Mucosa of gallbladder (tissue), 1 donor: ENCODE data around the gene ABHD17A. TPM values are rescaled to one million over a fixed set of nuclear protein-coding genes. Genes with fewer than 3 reads are reported as not detected.
"Not testable (repeated sequence)": the region's sequence is repeated elsewhere in the genome, so short reads cannot be mapped to it uniquely, and the experiment has no call there.

Experiments used
- DNase-seq: peaks from one replicate; pipeline ENCODE4 v3.0.0-alpha.2; 2020; ENCODE audit warnings: low spot score
- total RNA-seq: library from RNA; stranded (reverse); gene quantifications from one replicate; pipeline ENCODE4 v1.2.1, GENCODE V29; 2021
- donor health status: DM: no; HTN: no; CAD: no.

ABHD17A gene
- total RNA-seq, 1 donor from 2014 or later: 85.2 TPM

- DNase-seq: no peak
Measured at GRCh38 chr19:1910177-1910576, 24.9 kb upstream of the ABHD17A start.

GRCh38 chr19:1909761-1910080 is 24.4 kb upstream of the ABHD17A start:
- no peak for DNase-seq

GRCh38 chr19:1908364-1908678 is 23.0 kb upstream of the ABHD17A start:
- no peak for DNase-seq

GRCh38 chr19:1907563-1908363 is 22.5 kb upstream of the ABHD17A start:
- DNase-seq: peak; percentile 48

GRCh38 chr19:1906985-1907562 is 21.8 kb upstream of the ABHD17A start:
- DNase-seq: no peak

GRCh38 chr19:1905863-1906375 is 20.6 kb upstream of the ABHD17A start:
- DNase-seq: no peak

- DNase-seq: peak; percentile 99
Measured at GRCh38 chr19:1905110-1905862, 20.0 kb upstream of the ABHD17A start, which contains the start of the genes ADAT3 and SCAMP4. ADAT3 (plus strand) TSS chr19:1905399; CDS start chr19:1912048, 6,649 bp downstream. SCAMP4 (plus strand) TSS chr19:1905399; CDS start chr19:1915020, 9,621 bp downstream.

- no peak for DNase-seq
Measured at GRCh38 chr19:1904860-1905109, 19.5 kb upstream of the ABHD17A start.

- no peak for DNase-seq
Measured at GRCh38 chr19:1902923-1903322, 17.6 kb upstream of the ABHD17A start.

GRCh38 chr19:1901940-1902404 is 16.7 kb upstream of the ABHD17A start:
- peak; percentile 48 for DNase-seq

GRCh38 chr19:1896508-1896907 is 11.2 kb upstream of the ABHD17A start:
- no peak for DNase-seq

GRCh38 chr19:1893791-1894190 is 8.5 kb upstream of the ABHD17A start:
- DNase-seq: no peak

GRCh38 chr19:1889907-1890306 is 4.6 kb upstream of the ABHD17A start:
- DNase-seq: no peak

GRCh38 chr19:1888385-1888784 is 3.1 kb upstream of the ABHD17A start:
- no peak for DNase-seq

- DNase-seq: not testable (repeated sequence)
Measured at GRCh38 chr19:1886360-1886759, 1.1 kb upstream of the ABHD17A start.

- no peak for DNase-seq
Measured at GRCh38 chr19:1884719-1885334, 469 bp downstream of the ABHD17A start.

- no peak for DNase-seq
Measured at GRCh38 chr19:1884291-1884718, 991 bp downstream of the ABHD17A start.

- no peak for DNase-seq
Measured at GRCh38 chr19:1883784-1884183, 1.5 kb downstream of the ABHD17A start.

- no peak for DNase-seq
Measured at GRCh38 chr19:1882786-1883692, 2.3 kb downstream of the ABHD17A start.

- DNase-seq: no peak
Measured at GRCh38 chr19:1882089-1882785, 3.1 kb downstream of the ABHD17A start.
